DMS79 (cell line): ENCODE measurements around the gene TBC1D7.

ENCODE experiments used
- DNase-seq: peaks from one replicate; lab custom pipeline; 2025; lab: John Stamatoyannopoulos, UW

TBC1D7 gene

DNA sequence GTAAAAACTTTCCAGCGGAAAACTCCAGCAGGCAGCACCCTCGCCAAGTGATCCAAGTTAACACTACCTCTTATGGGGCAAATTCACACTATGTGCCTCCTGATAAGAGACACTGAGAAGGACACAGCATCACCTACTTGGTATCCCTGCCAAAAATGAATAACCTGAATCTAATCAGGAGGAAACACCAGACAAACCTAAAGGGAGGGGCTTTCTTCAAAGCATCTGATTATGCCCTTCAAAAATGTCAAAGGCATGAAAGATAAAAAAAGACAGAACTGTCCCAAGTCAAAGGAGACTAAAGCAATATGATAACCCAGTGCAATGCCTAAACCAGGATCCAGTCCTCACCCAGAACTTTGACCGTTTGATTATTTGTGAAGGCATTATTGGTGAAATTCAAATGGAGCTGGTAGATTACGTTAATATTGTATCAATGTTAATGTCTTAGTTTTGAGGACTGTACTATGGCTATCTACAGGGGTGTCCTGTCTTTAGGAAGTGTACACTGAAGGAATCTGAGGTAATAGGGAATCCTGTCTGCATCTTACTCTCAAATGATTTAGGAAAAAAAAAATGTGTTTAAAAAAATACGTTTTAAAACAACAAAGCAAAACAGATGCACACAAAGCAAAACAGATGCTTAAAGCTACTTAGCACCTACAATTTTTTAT is 8.3 kb downstream of the TBC1D7 start:
- DNase-seq, result no peak

DNA sequence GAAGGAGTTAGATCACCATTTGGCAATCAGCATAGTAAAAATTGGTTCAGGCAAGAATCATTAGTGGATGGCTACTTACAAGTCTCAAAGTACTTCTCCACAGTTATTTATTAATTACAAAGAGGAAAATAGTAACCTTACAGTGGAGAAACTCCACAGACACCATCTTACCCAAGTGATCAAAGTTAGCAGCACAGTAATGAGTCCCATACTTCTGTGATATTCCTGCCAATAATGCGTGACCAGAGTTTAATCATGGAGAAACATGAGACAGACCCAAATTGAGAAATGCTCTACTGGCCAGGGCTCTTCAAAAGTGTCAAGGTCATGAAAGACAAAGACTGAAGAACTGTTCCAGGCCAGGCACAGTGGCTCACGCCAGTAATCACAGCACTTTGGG is 9.5 kb downstream of the TBC1D7 start:
- DNase-seq, result no peak

DNA sequence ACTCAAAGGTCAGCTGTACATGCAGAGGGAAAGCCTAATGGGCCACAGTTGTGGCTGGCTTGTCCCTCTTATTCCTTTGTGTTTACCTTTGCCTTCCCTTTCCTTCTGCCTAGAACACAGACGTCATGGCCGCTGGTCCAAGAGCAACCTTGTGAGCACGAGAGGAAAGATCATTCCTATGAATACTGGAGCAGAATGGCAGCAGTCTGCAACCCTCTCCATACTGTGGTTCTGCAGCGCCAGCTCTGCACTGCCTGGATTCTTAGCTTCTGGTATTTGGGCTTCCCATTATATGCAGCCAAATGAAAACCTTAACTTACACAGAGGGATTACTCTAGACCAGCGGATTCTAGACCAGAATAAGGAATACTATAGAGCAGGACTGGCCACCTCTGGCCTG is 12.4 kb downstream of the TBC1D7 start:
- no peak for DNase-seq

DNA sequence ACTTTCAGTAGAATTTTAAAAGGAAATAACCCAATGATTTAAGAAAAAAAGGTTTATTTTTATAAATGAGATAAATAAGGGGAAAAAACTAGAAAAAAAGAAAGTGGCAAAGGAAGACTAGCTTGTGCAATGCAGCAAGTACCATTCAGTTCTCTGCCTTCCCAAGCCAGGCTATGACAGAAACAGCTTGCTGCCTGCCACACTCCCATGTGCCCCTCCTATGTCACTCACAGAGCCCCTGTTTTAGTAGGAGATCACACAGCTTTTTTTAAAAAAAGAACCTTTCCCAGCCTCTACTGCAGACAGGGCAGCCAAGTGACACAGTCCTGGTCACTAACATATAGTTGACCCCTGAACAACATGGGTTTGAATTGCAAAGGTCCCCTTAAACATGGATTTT is 13.5 kb downstream of the TBC1D7 start:
- no peak for DNase-seq

DNA sequence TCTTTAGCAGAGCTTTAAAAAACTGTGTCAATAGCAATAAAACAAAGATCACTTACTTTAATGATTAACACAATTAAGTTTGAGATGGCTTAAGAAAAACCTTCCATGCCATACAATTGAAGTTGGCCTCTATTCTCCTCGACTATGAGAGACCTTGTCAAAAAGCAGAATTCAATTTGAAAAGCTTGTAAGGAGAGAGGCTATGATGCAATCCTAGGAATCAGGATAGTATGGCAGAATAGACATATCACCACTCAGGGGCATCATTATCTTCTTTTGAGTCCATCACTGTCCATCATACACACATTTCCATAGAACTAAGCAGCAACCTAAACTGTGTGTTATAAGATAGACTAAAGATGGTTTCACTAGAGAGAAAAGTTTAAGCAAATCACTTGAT is 17.2 kb downstream of the TBC1D7 start:
- no peak for DNase-seq

DNA sequence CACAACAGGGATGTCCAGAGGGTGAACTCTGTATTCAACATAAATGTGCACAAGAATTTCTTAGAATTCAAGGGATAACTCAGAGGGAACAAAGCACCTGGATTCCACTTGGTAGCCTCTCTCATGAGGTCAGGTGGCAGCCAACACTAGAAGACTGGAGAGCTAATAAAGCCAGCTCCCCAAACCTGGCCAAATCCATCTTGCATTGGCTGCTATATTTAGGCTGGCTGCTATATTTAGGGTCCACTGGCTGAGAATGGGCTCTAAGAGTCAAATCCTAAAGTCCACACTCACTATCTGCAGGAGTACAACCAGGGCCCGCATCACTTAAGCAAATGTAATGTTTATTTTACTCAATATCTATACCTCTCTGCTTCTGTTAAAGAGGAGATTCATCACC is 20.0 kb downstream of the TBC1D7 start:
- DNase-seq, result no peak

DNA sequence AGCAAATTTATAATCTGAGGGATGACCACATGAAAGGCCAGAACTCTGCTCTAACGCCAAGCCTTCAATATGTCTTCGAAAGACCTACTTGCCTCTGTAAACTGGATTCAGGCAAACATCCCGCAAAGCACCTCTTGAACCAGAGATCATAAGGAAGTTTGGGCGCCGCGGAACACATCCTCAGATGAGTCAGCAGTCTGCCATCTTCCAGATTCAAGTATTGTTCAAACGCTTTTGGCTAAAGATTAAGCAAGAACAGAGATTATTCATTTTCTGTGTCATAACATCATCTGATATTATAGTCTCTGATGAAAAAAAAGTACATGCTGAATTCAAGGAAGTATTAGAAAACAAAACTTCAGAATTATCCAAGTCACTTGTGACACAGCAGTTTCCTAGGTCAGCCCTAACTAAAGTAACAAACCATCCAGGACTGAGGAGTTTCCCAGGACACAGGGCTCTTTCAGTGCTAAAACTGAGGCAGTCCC is 20.8 kb downstream of the TBC1D7 start:
- no peak for DNase-seq

DNA sequence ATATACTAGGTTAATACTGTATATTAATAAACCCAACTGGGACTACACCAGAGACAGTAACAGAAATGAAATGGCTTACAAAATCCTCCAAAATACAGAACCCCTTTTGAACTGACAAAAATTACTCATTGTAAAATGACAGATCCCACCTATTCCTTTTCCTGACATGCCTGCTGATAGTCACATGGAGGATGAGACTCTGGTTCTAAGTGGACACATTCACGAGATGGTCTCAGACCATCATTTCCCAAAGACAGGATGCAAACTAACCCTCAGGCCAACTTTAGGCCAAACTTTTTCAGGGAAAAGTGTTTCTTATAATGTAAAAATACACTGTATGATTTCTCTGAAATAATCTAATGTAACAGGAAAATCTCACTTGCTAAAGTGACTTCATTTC is 22.5 kb downstream of the TBC1D7 start:
- DNase-seq, result no peak

DNA sequence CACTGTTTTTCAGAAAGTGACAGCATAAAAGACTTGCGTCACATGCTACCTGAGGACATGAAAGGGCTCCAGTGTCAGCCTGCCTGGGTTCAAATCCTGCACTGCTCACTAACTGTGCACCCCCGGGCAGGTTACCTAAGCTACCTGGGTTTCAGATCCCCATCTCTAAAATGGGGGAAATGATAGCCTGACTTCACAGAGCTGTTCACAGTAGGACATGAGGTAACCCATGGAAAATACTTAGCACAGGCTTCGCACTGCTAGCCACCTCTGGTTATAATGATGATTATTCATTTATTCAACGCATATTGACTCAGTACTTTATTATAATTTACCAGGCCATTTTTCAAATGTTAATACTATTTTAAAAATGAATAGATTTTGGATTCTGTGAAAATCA is 23.0 kb downstream of the TBC1D7 start:
- DNase-seq, result no peak

DNA sequence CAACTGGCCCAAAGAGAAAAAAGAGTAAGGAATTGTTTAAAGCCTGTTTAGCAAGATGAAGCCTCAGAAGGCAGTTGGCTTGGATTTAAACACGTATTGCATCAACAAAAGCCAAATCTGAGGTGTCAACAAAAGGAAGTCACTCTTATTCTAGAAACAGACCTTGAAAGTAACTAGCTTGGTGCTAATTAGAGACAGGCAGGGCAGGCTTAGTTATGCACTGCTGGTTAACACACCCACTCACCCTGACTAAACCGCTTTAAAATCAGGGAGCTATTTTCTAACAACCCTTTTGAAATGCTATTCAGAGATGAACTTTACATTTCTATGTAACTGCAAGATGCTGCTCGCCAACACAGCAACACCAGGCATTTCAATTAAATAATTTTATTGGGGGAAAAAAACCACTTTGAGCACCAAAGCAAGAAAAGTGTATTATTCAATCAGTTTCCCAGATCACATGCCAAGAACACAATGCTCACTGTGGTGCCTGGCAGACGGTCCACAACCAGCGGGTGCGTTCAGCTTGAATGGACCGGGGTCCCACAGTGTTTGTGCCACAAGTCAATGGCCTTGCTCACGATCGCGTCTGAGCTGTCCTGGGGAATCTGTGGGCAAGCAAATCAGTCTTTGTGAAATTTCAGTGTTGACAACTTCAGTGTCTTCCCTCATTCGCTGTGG is 23.6 kb downstream of the TBC1D7 start:
- no peak for DNase-seq

DNA sequence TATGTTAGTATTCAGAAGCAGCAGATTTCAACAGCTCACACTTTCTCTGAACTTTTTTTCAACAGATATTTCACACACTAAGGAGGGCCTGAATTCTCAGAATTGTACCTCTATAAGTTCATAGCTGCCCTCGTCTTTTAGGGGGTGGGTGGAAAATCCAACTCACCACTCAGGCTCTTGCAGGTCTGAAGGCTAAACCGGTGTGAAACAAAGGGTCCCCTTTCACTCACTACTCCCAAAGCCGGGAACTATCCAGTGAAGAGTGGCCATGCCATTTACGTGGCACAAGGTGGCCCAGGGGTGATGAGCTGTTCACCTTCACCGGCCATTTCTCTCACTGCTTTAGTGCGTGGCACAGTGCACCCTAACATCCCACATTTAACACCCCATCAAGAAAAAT is 24.2 kb downstream of the TBC1D7 start:
- no peak for DNase-seq

DNA sequence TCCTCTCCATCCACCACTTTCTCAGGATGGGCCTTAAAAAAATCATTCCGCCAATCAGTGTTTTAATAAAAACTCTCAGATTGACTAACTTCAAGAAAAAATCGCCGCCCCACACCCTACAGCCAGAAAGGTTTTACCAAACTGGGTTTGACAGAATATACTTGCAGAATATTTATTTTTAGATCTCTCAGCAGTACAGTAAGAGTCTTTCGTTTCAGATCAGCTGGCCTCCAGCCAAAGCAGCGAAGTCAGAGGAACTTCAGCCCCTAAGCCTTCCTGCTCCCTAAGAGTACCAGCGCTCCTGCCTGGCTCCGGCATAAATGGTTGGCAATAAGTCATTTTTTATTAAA is 24.7 kb downstream of the TBC1D7 start:
- DNase-seq, result no peak

DNA sequence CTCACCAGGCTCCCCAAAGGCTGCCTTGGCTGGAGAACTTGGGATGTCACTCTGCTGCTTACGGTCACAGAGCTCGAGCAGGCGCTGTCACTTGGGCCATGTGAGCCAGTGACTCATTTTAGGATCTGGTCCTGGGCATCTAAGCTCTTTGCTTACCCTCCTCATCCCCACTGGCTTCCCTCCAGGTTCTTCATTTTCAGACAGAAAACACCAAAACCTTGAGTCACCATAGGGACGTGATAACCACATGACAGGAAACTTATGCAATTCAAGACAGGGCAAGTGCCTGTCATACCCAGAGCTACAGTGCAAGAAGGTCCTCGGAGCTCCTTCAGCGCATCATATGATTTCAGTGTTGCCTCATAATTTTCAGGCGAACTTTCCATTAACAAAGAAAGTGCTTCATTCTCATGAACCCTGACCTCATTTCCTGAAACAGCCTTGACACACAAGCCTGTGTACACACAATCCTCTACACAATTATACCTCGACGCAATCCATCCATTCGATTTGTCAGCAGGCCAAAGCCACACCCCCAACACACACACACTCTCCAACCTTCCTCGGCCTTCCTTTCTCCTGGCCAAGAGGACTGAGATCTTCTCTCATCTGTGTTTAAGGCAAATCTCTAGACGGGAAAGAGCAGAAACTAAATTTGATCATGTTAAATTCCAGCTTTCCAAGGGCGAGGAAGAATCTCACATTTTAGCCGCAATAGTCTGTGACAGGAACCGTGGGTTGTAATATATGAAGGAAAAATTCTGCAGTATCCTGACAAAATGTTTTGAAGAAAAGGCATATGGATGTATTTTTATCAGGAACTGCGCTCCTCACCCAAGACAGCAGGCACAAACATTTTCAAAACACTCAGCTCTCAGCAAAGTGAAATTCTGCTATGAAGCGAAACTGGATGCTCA is 25.3 kb downstream of the TBC1D7 start:
- no peak for DNase-seq

DNA sequence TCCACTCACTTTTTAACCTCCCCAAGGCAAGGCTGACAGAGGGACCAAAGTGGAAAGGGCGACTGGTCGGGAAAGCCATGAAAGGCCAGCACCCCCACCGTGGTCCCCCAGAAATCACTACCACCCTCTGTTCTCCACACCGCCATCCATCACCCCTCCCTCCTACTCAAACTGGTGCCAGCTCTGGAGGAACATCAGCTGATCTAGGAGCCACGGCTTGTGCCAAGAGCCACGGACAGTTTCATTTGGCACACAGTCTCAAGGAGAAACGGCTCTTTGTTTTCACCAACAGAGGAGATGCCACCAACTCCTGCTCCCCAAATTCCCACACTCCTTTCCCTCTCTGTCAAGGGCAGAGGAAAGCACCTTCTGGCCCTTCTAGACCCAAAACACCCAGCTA is 26.0 kb downstream of the TBC1D7 start:
- DNase-seq, result no peak

DNA sequence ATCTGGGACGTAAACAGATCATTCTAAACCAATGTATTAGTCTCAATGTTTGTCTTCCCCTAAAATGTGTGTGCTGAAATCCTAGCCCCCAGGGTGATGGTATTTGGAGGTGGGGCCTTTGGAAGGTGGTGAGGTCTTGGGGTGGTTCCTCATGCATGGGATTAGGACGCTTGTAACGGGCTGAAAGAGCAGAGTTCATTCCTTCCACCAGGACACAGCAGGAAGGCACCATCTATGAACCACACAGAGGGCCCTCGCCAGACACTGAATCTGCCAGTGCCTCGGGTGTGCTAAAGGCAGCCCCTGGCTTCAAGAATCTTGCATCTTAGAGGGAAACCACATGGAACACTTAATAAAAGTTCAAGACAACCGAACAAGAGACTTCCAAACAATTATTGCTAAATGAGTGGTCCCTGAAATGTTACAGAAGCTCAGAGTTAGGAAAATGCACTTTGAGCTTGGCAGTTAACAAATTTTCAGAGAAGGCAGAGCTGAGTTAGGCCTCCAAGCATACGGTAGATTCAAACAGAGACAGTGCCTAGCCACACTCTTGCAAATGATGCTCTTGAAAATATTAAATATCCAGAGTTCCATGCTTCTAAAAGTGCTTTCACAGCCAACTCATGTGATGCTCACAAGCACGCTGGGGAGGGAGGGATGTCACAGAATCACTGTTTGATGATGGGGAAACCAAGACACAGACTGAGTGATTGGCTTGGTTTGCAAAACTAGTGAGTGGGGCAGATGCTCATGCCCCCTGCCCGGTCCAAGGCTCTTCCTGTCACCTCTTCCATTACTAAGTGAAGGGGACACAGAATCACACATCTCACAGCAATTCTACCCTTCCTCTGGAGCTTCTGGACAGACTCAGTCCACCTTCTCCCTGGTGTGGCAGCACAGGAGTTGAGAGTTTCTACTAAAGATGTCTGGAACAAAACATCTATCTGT is 27.4 kb downstream of the TBC1D7 start:
- DNase-seq, result no peak

DNA sequence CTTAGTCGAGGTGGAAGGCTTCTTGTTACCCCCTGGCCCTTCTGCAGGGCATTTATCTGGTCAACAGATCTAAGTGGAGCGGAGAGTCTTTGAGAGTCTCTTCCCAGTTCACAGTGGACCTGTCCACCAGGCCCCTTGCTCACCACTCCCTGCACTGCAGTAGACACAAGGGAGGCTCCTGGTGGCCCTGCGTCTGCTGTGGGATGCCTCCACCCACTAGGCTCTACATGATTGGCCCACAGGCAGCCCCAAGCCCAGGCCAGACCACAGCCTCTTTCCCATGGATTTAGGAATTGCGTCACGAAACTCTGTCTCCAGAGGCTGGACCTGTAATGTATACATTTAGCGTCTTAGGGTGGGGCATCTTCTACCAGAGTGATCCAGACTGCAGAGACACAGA is 28.4 kb downstream of the TBC1D7 start:
- no peak for DNase-seq

DNA sequence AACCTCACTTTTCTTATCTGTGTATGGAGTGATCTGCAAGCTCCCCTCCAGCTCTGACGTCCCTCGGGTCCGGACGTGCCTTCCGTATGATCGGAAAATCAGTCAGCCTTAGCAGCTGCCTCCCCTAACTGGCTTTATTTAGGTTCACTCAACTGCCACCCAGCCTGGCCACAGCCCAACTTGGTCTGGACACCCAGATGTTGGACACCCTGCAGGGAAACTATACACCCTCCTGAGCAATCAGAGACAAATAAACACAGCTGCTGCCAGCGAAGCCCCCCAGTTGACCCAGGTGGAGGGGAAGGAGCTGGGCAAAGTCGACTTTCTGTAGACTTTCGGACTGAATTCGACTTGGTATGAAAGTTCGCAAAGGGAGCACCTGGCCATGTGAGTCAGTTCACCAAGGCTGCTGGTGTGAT is 28.9 kb downstream of the TBC1D7 start:
- no peak for DNase-seq

DNA sequence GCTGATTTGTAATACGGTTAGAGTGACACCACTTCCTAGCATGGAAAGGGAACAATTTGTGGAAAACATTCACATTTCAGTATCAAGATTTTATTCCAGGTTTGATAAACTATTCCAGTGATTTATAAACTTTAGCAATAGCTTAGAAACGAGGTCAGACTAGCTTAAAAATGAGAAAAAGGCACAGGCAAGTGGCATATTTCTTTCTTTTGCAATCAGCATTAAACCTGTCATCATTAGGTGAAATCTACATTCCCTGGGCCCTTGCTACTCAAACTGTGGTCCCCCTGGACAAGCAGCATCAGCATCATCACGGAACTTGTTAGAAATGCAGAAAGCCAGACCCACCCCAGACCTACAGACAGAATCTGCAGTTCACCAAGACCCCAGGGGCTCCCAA is 29.9 kb downstream of the TBC1D7 start:
- DNase-seq, result no peak

DNA sequence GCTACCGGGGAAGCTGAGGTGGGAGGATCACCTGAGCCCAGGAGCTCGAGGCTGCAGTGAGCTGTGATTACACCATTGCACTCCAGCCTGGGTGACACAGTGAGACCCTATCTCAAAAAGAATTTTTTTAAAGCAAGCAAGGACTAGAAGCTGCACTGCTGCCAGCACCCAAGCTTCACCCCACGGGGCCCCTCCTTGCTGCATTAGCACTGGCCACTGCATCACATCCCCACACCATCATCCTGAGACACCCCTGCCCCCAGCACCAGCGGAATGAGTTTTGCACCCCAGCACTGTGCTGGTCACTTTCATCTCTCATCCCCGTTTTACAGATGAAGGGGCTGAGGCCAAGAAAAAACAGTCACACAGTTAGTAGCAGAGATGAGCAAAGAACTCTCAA is 30.9 kb downstream of the TBC1D7 start:
- DNase-seq, result no peak

DNA sequence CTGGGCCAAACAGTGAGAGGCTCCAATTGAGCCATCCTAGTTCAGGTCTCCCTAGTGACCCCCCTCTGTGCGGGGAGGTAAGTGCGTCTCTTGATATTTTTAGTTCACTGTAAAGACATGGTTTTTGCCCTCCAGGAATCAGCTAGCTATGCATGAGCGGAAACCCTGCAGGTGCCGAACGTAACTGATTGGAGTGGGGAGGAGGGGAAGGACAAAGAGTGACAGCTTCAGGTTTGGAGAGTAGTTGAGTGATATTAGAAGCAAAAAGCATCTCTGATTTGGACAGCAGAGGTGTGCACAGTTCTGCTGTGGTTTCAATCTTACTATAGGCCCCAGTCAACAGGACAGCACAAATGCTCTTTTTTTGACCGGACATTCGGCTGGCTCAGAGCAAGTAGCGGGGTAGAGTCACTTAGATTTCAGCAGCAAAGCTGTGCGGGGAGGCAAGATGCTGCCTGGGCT is 31.8 kb downstream of the TBC1D7 start:
- DNase-seq, result no peak

DNA sequence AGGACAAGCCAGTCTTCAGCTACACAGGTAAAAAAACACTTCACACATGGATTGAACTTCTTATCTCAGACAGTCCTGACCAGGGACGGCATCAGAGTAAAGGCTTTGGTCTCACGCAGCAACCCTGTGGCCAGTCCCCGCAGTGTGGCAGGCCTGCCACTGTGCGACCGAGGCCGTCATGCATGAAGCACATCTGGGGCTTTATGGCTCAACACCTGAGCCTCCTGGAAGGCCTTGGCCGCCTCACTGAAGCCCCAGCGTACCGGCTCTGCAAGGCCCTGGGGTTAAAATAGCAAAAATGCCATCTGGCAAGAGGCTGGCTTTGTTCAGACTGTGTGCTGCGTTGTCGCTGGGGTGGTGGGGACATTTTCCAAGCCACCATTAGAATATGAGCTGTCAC is 32.8 kb downstream of the TBC1D7 start:
- DNase-seq, result no peak
